GM13976 (cell line): Measurements from ENCODE around the gene TMEM63A.

Experiments used
- DNase-seq: peaks from one replicate; pipeline ENCODE4 v3.0.0; 2012; ENCODE audit warnings: low spot score
- CTCF ChIP-seq: IDR thresholded peaks from 2 replicates; pipeline ENCODE4 v1.5.1; 2012; ENCODE audit warnings: borderline replicate concordance, mild to moderate bottlenecking; ENCODE audit not compliant: insufficient read depth; ENCODE audit errors: extremely low read depth, missing control alignments, control extremely low read depth
- in situ Hi-C: fragments of 300-500 bp; cut with MboI; formaldehyde crosslinking; loops from one replicate; pipeline ENCODE4 v1.12.0; 2022; ENCODE audit warnings: low sequenced_read_pairs, mixed read lengths, inconsistent platforms; ENCODE audit not compliant: unreplicated experiment

Gene TMEM63A

GRCh38 chr1:225886159-225887029 lies 4.2 kb upstream of the TMEM63A start:
- no peak for DNase-seq
- in situ Hi-C loops: no loop called here
- no peak for TF ChIP-seq CTCF

DNA sequence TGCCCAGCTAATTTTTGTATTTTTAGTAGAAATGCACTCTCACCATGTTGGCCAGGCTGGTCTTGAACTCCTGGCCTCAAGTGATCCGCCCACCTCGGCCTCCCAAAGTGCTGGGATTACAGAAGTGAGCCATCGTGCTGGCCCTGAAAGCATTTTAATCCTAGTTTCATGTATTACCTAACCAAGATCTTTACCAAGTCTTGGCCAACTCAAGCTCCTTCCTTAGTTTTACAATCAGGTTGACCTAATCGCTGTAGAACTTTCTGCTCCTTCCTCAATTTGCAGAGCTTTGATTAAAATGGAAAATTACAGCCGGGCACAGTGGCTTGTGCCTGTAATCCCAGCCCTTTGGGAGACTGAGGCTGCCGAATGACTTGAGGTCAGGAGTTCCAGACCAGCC lies 3.2 kb upstream of the TMEM63A start:
- no peak for DNase-seq
- in situ Hi-C loops: no loop called here
- no peak for TF ChIP-seq CTCF

DNA sequence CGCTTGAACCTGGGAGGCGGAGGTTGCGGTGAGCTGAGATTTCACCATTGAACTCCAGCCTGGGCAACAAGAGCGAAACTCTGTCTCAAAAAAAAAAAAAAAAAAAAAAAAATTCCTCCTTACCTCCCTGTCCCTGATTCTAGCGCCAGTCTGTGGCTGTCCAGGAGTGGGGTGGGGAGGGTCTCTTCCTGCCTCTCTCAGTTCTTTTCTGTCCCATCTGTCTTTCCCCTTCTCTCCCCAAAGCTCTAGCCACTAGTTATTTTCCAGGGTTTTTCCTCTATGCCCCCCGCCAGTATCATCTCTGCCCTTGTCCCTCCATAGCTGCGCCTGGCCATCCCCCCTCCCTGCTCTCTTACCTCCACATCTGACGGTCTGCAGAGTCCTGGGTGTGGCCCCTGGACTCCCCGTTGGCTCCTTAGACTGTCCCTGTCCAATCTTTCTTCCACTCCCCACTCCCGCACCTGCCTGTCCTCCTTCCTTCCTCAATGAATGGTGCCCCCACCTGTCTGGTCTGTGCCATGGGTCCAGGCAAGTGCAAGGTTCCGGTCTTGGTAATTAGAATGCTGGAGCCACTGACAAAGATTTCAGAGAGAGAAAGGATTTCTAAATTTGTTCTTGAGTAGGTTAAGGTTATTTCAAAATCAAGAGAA lies 1.6 kb upstream of the TMEM63A start:
- in situ Hi-C loops: no loop called here
- TF ChIP-seq CTCF: no peak
- DNase-seq: no peak

DNA sequence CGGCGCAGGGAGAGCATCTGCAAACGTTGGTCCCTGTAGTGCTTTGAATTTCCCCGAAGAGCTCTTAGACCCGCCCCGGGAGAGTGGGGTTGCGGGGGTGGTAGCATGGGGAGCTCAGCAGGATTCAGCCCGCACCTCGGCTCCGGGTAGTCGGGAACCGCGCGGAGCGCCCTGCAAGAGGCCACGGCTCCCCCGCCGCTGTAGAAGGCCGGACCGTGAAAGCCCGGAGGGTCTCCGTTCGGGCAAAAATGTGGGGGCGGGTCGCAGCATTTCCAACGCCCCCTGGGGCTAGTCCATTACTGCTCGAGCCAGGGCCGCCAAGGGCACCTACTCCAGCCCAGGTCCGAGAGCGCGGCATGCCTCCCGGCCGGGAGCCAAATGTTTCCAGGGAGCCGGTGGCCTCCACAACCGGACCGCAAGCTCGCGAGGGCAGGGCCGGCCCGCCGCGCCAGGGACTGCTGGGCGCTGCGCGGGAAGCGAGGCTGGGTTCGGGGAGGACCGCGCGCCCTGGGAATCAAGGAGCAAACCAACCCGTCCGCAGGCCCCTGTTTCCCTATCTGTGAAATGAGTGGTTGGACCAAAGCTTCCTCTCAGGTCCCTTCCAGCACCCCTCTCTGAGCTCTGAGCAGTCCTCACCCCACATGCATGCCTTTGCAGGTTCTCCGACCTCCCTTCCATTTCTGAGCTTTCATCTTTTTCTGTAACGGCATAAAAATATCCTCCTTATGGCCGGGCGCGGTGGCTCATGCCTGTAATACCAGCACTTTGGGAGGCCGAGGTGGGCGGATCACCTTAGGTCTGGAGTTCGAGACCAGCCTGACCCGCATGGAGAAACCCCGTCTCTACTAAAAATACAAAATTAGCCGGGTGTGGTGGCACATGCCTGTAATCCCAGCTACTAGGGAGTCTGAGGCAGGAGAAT lies 775 bp upstream of the TMEM63A start:
- peak; percentile 64 for DNase-seq
- in situ Hi-C loops: no loop called here
- no peak for TF ChIP-seq CTCF

DNA sequence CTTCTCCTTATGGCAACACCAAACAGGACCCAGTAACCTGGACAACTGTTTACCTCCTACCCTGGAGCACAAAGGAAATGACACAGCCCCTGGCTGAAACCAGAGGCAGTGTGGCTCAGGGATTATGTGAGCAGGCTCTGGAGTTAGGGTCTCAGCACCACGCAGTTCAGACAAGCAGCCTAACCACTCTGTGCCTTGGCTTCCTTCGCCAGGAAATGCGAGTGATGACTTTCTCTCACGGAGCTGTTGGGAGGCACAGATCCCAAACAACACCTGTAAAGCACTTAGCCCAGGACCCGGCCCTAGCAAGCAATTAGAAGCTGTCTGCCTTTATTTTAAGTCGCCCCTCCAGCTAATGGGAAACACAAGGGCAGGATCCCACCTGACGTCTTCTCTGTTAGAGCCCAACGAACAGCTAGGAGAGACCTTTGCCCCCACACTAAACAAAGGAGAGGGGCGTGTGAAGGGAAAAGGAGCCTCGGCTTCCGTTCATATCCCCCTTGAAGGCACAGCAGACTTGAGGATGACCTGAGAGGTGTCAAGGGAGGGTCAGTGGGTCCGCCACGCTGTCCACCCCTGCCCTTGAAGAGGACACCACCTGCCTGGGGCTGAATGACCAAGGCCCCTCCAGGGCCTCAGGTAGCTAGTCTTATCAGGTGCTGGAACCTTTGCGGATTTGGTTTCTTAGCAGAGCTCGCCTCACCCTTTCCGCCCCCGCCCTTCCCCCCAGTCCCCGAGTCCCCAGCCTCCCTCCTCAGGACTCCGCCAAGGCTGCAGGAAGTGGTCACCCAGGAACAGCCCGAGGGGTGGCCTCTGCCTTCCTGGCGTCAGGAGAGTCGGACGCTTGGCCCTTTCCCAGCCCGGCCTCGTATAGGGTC lies 860 bp downstream of the TMEM63A start:
- in situ Hi-C loops: no loop called here
- no peak for TF ChIP-seq CTCF
- DNase-seq: peak; percentile 64
